NCI-H2196 treated with DMSO at 0.1 percent for 48 hours (cell line): ENCODE results near the gene OR52W1.

ENCODE experiments used
- DNase-seq: peaks from one replicate; lab custom pipeline; 2025; ENCODE audit not compliant: unreplicated experiment; lab: John Stamatoyannopoulos, UW

OR52W1 gene

GRCh38 chr11:6199174-6199810, at the start of gene OR52W1:
Gene OR52W1 (plus strand): TSS chr11:6199224. CDS start chr11:6199224, 0 bp downstream.
- DNase-seq, result no peak

DNA sequence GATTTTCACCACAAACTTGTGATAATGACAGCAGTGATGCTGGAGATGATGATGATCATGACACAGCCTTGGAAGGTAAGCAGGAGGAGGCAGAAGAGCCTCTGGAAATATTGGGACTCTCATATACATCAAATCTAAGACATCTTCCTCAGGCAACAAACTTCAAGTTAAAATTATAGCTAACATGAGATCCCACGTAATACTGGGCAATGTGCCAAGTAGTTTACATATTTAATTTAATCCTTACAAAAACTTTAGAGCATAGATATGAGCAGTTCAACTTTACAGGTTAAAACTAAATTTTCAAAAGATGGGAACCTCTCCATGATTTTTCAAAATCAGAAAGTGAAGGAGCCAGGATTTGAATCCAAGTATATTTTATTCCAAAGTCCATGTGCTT, 47.9 kb upstream of the OR52W1 start:
- no peak for DNase-seq

- DNase-seq, result no peak
These were observed 46.9 kb upstream of the OR52W1 start for GRCh38 chr11:6152126-6152525.

GRCh38 chr11:6156628-6157359, 42.2 kb upstream of the OR52W1 start:
- no peak for DNase-seq

DNA sequence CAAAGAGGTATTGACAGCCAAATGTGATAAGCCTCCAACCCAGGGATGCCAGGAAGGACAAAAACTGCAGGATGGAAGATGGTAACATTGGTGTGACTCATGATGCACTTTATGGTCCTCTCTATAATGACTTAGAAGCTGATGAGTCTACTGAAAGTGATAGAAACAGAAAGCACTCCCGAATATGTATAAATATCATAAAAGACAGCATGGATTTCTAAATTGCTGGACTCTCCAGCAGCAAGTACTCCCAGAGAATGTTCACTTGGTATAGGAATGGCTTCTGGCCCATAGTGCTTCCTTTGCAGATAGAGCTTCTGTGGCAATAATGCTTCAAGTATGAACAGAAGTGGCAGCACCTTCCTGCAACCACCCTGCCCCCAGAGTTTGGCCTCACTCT, 28.8 kb upstream of the OR52W1 start, which contains the start of gene OR52B2:
Gene OR52B2, minus strand, starts transcription at position 101 of the 400 bp plus-strand sequence. Its CDS starts 0 bp downstream, at position 101.
- no peak for DNase-seq

GRCh38 chr11:6175440-6175839, 23.6 kb upstream of the OR52W1 start:
- no peak for DNase-seq

DNA sequence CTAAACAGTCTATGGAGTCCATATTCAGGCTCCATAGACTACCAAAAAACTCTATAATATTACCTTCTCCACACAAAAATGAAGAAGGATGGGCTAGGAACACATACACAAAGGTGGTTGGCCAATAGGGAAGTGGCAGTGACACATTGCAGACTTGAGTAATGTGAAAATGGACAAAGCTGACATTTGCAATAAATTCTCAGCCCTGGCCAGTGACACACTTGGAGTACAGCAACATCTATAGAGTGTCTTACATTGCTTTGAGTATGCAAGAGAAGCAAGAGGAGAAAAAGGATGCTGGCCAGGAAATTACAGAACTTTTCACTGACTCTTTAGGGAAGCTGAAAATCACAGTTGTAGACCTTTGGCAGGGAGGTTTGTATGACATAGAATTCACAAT, 7.3 kb upstream of the OR52W1 start:
- DNase-seq, result no peak

DNA sequence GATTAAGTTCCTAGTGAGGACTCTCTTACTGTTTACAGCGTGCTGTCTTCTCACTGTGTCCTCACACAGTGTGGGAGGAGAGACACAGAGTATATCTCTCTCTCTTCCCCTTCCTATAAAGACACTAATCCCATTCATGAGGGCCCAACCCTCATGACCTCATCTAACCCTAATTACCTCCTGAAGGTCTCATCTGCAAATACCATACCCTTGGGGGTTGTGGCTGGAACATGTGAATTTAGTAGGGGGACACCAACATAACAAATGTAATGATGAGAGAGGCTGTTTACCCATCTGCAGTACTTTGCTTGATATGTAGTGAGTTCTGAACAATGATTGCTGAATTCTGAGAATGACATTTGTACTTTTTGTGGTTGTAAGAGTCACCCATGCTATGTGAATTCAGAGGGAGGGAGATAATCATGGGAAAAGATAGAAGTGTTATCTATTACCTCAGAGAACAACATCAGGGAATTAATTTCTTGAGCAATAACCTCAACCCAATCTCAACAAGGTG, 4.9 kb upstream of the OR52W1 start:
- DNase-seq, result no peak

GRCh38 chr11:6196396-6196795, 2.6 kb upstream of the OR52W1 start:
- DNase-seq, result no peak

DNA sequence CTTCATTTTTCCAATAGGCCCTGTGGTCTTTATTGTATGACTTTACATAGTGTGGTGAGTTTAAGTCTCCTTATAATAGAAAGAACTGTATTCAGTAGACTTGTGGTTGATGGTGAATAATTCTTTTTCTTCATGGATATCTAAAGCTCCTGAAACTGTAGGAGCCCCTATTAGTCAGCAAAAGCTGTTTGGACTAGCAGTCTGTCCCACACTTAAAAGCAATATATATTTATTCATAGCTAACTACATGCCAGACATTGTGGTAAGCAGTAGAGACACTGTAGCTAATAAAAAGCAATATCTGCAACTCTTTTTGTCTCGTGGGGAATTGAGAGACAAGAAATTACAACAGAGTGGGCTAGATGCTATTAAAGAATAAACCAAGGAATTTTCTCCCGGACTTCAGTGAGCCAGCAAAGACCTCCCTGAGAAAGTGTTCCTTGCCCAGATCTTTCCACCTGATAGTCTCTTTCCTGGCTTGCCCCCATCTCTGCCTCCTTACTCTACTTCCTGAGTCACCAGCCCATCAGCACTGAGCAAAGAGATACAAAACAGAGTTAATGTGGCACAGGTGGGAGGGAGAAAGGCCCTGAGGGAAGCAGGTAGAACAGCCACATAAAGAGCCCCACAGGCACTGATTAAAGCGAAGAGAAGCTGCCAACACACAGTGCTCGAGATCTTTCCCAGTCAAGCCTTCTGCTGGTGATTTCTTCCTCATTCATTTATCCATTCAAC, 1.4 kb upstream of the OR52W1 start:
- no peak for DNase-seq

GRCh38 chr11:6200975-6201374, 2.0 kb downstream of the OR52W1 start:
- DNase-seq, result no peak

DNA sequence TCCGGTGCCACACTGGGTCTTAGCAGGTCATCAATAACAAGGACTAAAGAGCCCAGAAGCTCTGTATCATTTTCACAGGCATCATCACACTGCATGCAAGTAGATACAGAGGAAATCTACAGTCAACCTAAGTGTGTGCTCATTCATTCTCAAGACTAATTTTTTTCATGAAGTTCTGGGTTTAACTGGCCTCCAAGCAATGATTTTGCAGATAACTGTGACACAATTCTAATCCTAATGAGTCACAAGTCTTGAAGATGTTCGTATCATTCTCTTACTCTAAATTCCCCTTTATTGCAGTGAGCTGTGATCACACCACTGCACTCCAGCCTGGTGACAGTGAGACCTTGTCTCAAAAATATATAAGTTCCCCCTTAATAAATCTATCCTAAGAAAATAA, 2.5 kb downstream of the OR52W1 start:
- no peak for DNase-seq

- DNase-seq, result no peak
These were observed 3.0 kb downstream of the OR52W1 start for GRCh38 chr11:6202041-6202440.

GRCh38 chr11:6203327-6203726, 4.3 kb downstream of the OR52W1 start:
- no peak for DNase-seq

GRCh38 chr11:6204706-6205105, 5.7 kb downstream of the OR52W1 start:
- no peak for DNase-seq

DNA sequence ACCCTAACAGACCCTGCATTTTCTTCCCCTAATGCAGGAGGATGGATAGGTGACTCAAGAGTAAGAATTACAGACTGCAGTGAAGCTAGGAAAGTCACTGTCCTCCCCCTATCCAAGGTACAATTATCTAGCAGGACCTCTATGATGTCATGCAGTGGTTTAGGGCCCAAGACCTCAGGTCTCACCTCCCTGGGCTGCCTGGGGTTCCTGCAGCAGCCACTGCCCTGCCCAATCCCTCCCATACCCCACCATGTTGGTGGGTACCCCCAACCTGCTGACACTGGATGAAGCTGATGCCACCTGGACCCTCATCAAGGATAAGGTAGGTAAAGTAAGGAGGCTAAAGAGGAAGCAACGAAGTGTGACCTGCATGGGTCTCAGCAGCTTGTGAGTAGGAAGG, 6.3 kb downstream of the OR52W1 start, which contains the start of gene C11orf42:
Gene C11orf42, plus strand, starts transcription at position 192 of the 400 bp plus-strand sequence. Its CDS starts 59 bp downstream, at position 251.
- no peak for DNase-seq

GRCh38 chr11:6206456-6207180, 7.6 kb downstream of the OR52W1 start:
- DNase-seq, result no peak

DNA sequence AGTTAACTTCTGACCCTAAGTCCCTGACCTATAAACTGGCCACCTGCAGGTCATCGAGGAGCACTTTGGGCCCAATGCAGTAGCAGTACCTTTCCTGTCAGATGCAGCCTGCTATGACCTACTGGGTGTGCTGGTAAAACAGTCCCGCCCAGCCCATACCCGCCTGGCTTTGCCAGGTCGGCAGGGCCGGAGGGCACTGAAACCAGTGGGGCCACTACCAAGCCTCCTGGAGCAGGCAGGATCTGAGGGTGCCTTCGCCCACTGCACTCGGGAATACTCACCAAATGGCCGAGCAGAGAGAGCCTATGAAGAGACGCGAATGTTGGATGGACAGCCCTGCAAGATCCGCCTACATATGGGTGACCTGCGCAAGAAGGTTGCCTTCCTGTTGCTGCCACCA, 10.8 kb downstream of the OR52W1 start:
- no peak for DNase-seq

DNA sequence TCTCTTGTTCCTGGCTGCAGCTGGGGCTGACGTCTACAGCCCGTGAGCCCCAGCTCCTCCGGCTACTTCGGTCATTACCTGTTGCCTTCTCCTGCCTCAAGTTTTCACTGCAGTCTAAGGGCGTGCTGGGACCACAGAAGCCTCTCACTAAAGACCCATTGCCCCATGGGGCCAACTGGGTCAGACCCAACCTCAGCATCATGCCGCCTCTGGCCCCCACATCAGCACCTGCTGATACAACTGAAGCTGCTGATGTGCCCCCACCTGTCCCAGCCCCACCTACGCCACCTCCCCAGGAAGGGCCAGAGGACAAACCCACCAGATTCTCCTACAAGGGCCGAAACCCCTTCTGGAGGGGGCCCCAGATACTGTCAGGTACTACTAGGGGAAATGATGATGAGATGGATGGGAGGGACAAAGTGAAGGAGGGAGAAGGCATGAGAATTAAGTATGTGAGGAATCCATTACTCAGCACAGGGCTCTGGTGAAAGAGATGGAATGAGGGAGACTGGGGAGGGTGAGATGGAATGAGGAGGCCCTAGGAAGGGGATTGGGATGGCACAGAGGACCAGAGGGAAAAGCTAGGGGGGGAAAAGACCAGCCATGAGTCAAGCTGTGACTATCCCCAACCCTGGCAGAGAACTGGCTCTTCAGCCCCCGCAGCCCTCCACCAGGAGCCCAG, 11.4 kb downstream of the OR52W1 start:
- no peak for DNase-seq

DNA sequence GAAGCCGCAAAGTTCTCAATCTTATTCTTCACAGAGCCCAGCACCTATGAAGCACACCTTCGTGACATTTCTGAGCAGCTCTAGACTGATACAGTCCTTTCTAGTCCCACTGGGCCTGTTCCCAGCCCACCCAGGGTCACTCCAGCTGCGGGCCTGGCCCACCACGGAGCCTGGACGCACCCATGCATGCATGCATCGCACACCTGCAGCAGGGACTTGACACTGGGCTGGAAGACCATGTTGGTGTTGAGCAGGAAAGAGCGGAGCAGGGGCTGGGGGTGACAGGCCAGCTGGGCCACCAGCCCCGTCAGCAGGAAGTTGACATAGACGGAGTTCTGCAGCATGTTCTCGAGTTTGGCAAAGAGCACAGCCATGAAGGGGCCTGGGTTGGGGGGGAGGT, 15.5 kb downstream of the OR52W1 start:
- no peak for DNase-seq
